Measurements from ENCODE around the gene TRIM27. TPM values are rescaled to one million over a fixed set of nuclear protein-coding genes. Genes with fewer than 3 reads are reported as not detected.

Gene TRIM27
- polyA plus RNA-seq, 1 donor from 2014 or later, result 79.7 TPM

DNA sequence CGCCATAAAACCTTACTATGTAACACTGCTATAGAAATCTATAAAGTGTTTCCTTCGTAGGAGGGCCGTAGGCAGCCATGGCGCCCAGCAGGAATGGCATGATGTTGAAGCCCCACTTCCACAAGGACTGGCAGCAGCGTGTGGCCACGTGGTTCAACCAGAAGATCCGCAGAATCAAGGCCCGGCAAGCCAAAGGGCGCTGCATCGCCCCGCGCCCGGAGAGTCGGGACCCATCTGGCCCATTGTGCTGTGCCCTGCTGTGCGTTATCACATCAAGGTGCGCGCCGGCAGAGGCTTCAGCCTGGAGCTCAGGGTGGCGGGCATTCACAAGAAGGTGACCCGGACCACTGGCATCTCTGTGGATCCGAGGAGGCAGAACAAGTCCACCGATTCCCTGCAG, 62.4 kb downstream of the TRIM27 start:
- no peaks in the 10 kb centered on the region for H3K27me3 ChIP-seq (ENCODE audit: insufficient read depth, low read depth, low read length)
- H4K20me1 ChIP-seq (ENCODE audit: insufficient read depth), result no peaks in the 10 kb centered on the region
- H3K4me2 ChIP-seq (ENCODE audit: low read length), result no peak overlapping the region
- no peak overlapping the region for H3K9ac ChIP-seq (ENCODE audit: low read length)
- H3K27ac ChIP-seq (ENCODE audit: low read length), result no peak overlapping the region
- peaks cover 9% of the 10 kb centered on the region for H3F3A ChIP-seq (ENCODE audit: insufficient read depth, low read length, poor library complexity, severe bottlenecking)
- no peaks in the 10 kb centered on the region for H3K36me3 ChIP-seq (ENCODE audit: insufficient read depth, low read length)
- H3K4me3 ChIP-seq (ENCODE audit: low read length), result no peak overlapping the region
- no peaks in the 10 kb centered on the region for H3K9me3 ChIP-seq (ENCODE audit: low read length)
- H3K79me2 ChIP-seq (replicated peaks; ENCODE audit: insufficient read depth, low read length), result no peaks in the 10 kb centered on the region
- TF ChIP-seq, protein P1, sequence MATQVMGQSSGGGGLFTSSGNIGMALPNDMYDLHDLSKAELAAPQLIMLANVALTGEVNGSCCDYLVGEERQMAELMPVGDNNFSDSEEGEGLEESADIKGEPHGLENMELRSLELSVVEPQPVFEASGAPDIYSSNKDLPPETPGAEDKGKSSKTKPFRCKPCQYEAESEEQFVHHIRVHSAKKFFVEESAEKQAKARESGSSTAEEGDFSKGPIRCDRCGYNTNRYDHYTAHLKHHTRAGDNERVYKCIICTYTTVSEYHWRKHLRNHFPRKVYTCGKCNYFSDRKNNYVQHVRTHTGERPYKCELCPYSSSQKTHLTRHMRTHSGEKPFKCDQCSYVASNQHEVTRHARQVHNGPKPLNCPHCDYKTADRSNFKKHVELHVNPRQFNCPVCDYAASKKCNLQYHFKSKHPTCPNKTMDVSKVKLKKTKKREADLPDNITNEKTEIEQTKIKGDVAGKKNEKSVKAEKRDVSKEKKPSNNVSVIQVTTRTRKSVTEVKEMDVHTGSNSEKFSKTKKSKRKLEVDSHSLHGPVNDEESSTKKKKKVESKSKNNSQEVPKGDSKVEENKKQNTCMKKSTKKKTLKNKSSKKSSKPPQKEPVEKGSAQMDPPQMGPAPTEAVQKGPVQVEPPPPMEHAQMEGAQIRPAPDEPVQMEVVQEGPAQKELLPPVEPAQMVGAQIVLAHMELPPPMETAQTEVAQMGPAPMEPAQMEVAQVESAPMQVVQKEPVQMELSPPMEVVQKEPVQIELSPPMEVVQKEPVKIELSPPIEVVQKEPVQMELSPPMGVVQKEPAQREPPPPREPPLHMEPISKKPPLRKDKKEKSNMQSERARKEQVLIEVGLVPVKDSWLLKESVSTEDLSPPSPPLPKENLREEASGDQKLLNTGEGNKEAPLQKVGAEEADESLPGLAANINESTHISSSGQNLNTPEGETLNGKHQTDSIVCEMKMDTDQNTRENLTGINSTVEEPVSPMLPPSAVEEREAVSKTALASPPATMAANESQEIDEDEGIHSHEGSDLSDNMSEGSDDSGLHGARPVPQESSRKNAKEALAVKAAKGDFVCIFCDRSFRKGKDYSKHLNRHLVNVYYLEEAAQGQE (IDR thresholded peaks at IDR 0.05; ENCODE audit: borderline replicate concordance), result no peak
- TF ChIP-seq RAD21 (conservative IDR thresholded peaks at IDR 0.05) (no peak), EP300 (conservative IDR thresholded peaks at IDR 0.05; ENCODE audit: poor library complexity, severe bottlenecking) (no peak), MXI1 (conservative IDR thresholded peaks at IDR 0.05; ENCODE audit: poor library complexity, severe bottlenecking) (no peak), SMC3 (conservative IDR thresholded peaks at IDR 0.05; ENCODE audit: poor library complexity) (no peak), EZH2 (IDR thresholded peaks at IDR 0.05; ENCODE audit: borderline replicate concordance, insufficient read depth, low read length, poor library complexity, severe bottlenecking) (no peak), POLR2AphosphoS5 (IDR thresholded peaks at IDR 0.05) (no peak), TAF1 (IDR thresholded peaks at IDR 0.05; ENCODE audit: low read depth) (no peak)
- TF ChIP-seq, protein P2, sequence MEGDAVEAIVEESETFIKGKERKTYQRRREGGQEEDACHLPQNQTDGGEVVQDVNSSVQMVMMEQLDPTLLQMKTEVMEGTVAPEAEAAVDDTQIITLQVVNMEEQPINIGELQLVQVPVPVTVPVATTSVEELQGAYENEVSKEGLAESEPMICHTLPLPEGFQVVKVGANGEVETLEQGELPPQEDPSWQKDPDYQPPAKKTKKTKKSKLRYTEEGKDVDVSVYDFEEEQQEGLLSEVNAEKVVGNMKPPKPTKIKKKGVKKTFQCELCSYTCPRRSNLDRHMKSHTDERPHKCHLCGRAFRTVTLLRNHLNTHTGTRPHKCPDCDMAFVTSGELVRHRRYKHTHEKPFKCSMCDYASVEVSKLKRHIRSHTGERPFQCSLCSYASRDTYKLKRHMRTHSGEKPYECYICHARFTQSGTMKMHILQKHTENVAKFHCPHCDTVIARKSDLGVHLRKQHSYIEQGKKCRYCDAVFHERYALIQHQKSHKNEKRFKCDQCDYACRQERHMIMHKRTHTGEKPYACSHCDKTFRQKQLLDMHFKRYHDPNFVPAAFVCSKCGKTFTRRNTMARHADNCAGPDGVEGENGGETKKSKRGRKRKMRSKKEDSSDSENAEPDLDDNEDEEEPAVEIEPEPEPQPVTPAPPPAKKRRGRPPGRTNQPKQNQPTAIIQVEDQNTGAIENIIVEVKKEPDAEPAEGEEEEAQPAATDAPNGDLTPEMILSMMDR (IDR thresholded peaks at IDR 0.05; ENCODE audit: poor library complexity, severe bottlenecking), result no peak
- no peak overlapping the region for H2AFZ ChIP-seq (ENCODE audit: low read depth, low read length)
- H3K9me2 ChIP-seq (ENCODE audit: insufficient read depth, low read length), result no peaks in the 10 kb centered on the region

- no peak overlapping the region for H3K9ac ChIP-seq (ENCODE audit: low read length)
- no peak overlapping the region for H3K4me2 ChIP-seq (ENCODE audit: low read length)
- H4K20me1 ChIP-seq (ENCODE audit: insufficient read depth), result no peaks in the 10 kb centered on the region
- no peaks in the 10 kb centered on the region for H3K9me2 ChIP-seq (ENCODE audit: insufficient read depth, low read length)
- no peaks in the 10 kb centered on the region for H3K27me3 ChIP-seq (ENCODE audit: insufficient read depth, low read depth, low read length)
- TF ChIP-seq RAD21 (conservative IDR thresholded peaks at IDR 0.05), result no peak
- no peak for TF ChIP-seq POLR2AphosphoS5 (IDR thresholded peaks at IDR 0.05)
- TF ChIP-seq SMC3 (conservative IDR thresholded peaks at IDR 0.05; ENCODE audit: poor library complexity), result no peak
- no peak for TF ChIP-seq TAF1 (IDR thresholded peaks at IDR 0.05; ENCODE audit: low read depth)
- TF ChIP-seq EZH2 (IDR thresholded peaks at IDR 0.05; ENCODE audit: borderline replicate concordance, insufficient read depth, low read length, poor library complexity, severe bottlenecking), result no peak
- TF ChIP-seq, protein P2 (IDR thresholded peaks at IDR 0.05; ENCODE audit: poor library complexity, severe bottlenecking), result no peak
- no peak for TF ChIP-seq MXI1 (conservative IDR thresholded peaks at IDR 0.05; ENCODE audit: poor library complexity, severe bottlenecking)
- TF ChIP-seq EP300 (conservative IDR thresholded peaks at IDR 0.05; ENCODE audit: poor library complexity, severe bottlenecking), result no peak
- TF ChIP-seq, protein P1 (IDR thresholded peaks at IDR 0.05; ENCODE audit: borderline replicate concordance), result no peak
- no peak overlapping the region for H2AFZ ChIP-seq (ENCODE audit: low read depth, low read length)
- H3K9me3 ChIP-seq (ENCODE audit: low read length), result no peaks in the 10 kb centered on the region
- H3K27ac ChIP-seq (ENCODE audit: low read length), result no peak overlapping the region
- H3K36me3 ChIP-seq (ENCODE audit: insufficient read depth, low read length), result no peaks in the 10 kb centered on the region
- no peak overlapping the region for H3K4me3 ChIP-seq (ENCODE audit: low read length)
- no peaks in the 10 kb centered on the region for H3K79me2 ChIP-seq (replicated peaks; ENCODE audit: insufficient read depth, low read length)
- H3F3A ChIP-seq (ENCODE audit: insufficient read depth, low read length, poor library complexity, severe bottlenecking), result peaks cover 9% of the 10 kb centered on the region
Observed at GRCh38 chr6:28860581-28860980, 63.2 kb downstream of the TRIM27 start.
